Muscle of leg (tissue), 11 donors: ENCODE data around the gene S100A12. TPM values are rescaled to one million over a fixed set of nuclear protein-coding genes. Genes with fewer than 3 reads are reported as not detected.

Experiments used
- DNase-seq: peaks from one replicate; pipeline ENCODE4 v3.0.0; 2013
- H3K27ac ChIP-seq: one replicate; pipeline ENCODE4 v1.5.1; 2013; ENCODE audit warnings: mild to moderate bottlenecking, low read length, control low read depth
- H3K27me3 ChIP-seq: one replicate; pipeline ENCODE4 v1.6.1; 2013; ENCODE audit warnings: low read length; ENCODE audit not compliant: control insufficient read depth, insufficient read depth
- H3K36me3 ChIP-seq: one replicate; pipeline ENCODE4 v1.6.1; 2013; ENCODE audit warnings: low read length; ENCODE audit not compliant: control insufficient read depth, insufficient read depth
- H3K4me1 ChIP-seq: one replicate; pipeline ENCODE4 v1.6.1; 2013; ENCODE audit warnings: low read length; ENCODE audit not compliant: control insufficient read depth, insufficient read depth
- H3K4me3 ChIP-seq: one replicate; pipeline ENCODE4 v1.5.1; 2013; ENCODE audit warnings: low read length, control low read depth
- H3K9me3 ChIP-seq: replicated peaks from 2 replicates; pipeline ENCODE4 v1.6.1; 2013; ENCODE audit warnings: low read depth, low read length; ENCODE audit not compliant: control insufficient read depth
- WGBS: methylation state at CpG from one replicate; pipeline ENCODE4 v1.1.5; 2013; ENCODE audit warnings: missing lambda C conversion rate; ENCODE audit not compliant: insufficient coverage; 5-methylcytosine and 5-hydroxymethylcytosine counted together
- polyA plus RNA-seq, 8 donors: library from polyadenylated mRNA; unstranded; fragments of 120-200 nt; gene quantifications; one replicate each; pipeline versions ENCODE4 v1.2.1 to v1.2.3, GENCODE V29; 2013; ENCODE audit warnings: inconsistent platforms in 1 of 8, low replicate concordance in 1 of 8; ENCODE audit not compliant: insufficient read length in 8 of 8, insufficient read depth in 1 of 8
- total RNA-seq: library from RNA; stranded (reverse); fragments of 120-200 nt; gene quantifications from one replicate; pipeline ENCODE4 v1.2.4, GENCODE V29; 2013

S100A12 gene
- total and polyA plus RNA-seq, 9 donors: 1.4 to 4.6 (median 2.7) TPM

GRCh38 chr1:153361480-153362109 lies 13.8 kb downstream of the S100A12 start:
- Histone ChIP-seq H3K27ac (no peak overlapping the region), H3K36me3 (no peaks in the 10 kb centered on the region), H3K9me3 (no peaks in the 10 kb centered on the region), H3K4me1 (no peaks in the 10 kb centered on the region), H3K4me3 (no peak overlapping the region), H3K27me3 (peaks cover 4% of the 10 kb centered on the region)
- WGBS: 78% methylated on average over 2 of the region's 4 CpGs
- DNase-seq: no peak

- no peak overlapping the region for H3K4me3 ChIP-seq
- DNase-seq: no peak
- H3K27ac ChIP-seq: no peak overlapping the region
- H3K4me1 ChIP-seq: no peaks in the 10 kb centered on the region
- 90% methylated on average over 8 of the region's 11 CpGs for WGBS
- peaks cover 4% of the 10 kb centered on the region for H3K27me3 ChIP-seq
- H3K9me3 ChIP-seq: no peaks in the 10 kb centered on the region
- no peaks in the 10 kb centered on the region for H3K36me3 ChIP-seq
Measured at GRCh38 chr1:153360592-153361479, 14.6 kb downstream of the S100A12 start.

GRCh38 chr1:153360190-153360589 lies 15.2 kb downstream of the S100A12 start:
- no peak overlapping the region for H3K4me3 ChIP-seq
- no peaks in the 10 kb centered on the region for H3K4me1 ChIP-seq
- peak; percentile 24 for DNase-seq
- WGBS: no CpG with 5 or more reads among the region's 2 CpGs
- no peaks in the 10 kb centered on the region for H3K9me3 ChIP-seq
- no peak overlapping the region for H3K27ac ChIP-seq
- H3K27me3 ChIP-seq: peaks cover 4% of the 10 kb centered on the region
- no peaks in the 10 kb centered on the region for H3K36me3 ChIP-seq

DNA sequence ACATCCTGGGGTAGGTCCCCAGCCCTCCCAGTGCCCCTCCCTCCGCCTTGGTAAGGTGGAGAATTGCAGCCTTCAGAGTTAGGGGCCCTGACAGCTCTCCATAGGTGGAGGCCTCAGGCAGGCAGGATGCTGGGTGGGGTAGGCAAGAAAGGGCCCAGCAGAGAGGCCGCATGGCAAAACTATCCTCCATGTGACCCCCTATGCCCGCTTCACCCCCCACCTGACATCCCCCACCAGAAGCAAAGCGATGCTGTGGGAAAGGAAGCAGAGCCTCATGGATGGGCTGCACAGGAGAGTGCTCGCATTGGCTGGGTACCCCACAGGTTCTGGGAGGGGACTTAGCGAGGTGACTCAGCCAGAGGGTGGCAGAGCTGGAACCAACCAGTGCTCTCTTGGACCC lies 16.2 kb downstream of the S100A12 start:
- H3K4me3 ChIP-seq: no peak overlapping the region
- no peak for DNase-seq
- H3K4me1 ChIP-seq: no peaks in the 10 kb centered on the region
- WGBS: 94% methylated on average over 3 of the region's 6 CpGs
- H3K27me3 ChIP-seq: peaks cover 2% of the 10 kb centered on the region
- no peaks in the 10 kb centered on the region for H3K9me3 ChIP-seq
- H3K36me3 ChIP-seq: no peaks in the 10 kb centered on the region
- no peak overlapping the region for H3K27ac ChIP-seq

- H3K4me1 ChIP-seq: no peaks in the 10 kb centered on the region
- no peaks in the 10 kb centered on the region for H3K9me3 ChIP-seq
- whole genome bisulfite sequencing: 78% methylated on average over 3 of the region's 3 CpGs
- peaks cover 2% of the 10 kb centered on the region for H3K27me3 ChIP-seq
- no peak for DNase-seq
- peak overlapping the region; percentile 29 for H3K27ac ChIP-seq
- no peak overlapping the region for H3K4me3 ChIP-seq
- H3K36me3 ChIP-seq: no peaks in the 10 kb centered on the region
Measured at GRCh38 chr1:153358691-153358975, 16.8 kb downstream of the S100A12 start.

DNA sequence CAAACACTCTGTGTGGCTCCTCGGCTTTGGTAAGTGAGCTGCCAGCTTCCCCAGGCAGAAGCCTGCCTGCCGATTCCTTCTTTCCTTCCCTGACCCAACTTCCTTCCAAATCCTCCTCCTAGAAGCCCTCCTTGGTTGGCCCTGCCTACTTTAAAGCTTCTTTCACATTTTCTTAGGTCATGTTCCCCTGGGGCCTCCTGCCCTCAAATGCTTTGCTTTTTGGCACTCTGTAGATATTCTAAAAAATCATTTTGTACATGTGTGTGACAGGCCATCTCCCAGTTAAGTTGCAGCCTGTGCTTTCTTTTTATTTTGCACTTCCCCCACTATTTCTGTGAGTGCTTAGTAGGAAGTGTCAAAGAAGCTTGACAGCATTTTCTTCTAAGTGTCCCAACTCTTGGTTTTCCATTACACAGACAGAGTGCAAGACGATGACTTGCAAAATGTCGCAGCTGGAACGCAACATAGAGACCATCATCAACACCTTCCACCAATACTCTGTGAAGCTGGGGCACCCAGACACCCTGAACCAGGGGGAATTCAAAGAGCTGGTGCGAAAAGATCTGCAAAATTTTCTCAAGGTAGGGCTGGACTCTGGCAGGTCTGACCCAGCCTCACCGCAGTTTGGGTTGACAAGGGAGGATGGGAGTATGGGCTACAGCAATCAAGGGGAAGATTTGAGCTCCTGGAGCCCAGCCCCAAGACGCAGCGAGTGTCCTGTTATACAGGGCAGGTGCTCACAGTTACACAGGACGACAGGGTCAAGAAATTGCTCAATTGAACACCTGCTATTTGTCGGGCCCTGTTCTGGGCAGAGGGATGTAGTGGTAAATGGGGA lies 17.3 kb downstream of the S100A12 start, which contains the start of gene S100A9:
Gene S100A9, plus strand, starts transcription at position 2 of the 838 bp plus-strand sequence. Its CDS starts 430 bp downstream, at position 432.
- Histone ChIP-seq H3K9me3 (no peaks in the 10 kb centered on the region), H3K27me3 (no peaks in the 10 kb centered on the region), H3K36me3 (no peaks in the 10 kb centered on the region), H3K4me1 (no peaks in the 10 kb centered on the region), H3K27ac (peak within 1 kb of the TSS; percentile 35), H3K4me3 (no peak within 1 kb of the TSS)
- peak; percentile 58 for DNase-seq
- WGBS: 72% methylated on average over 11 of the region's 11 CpGs

DNA sequence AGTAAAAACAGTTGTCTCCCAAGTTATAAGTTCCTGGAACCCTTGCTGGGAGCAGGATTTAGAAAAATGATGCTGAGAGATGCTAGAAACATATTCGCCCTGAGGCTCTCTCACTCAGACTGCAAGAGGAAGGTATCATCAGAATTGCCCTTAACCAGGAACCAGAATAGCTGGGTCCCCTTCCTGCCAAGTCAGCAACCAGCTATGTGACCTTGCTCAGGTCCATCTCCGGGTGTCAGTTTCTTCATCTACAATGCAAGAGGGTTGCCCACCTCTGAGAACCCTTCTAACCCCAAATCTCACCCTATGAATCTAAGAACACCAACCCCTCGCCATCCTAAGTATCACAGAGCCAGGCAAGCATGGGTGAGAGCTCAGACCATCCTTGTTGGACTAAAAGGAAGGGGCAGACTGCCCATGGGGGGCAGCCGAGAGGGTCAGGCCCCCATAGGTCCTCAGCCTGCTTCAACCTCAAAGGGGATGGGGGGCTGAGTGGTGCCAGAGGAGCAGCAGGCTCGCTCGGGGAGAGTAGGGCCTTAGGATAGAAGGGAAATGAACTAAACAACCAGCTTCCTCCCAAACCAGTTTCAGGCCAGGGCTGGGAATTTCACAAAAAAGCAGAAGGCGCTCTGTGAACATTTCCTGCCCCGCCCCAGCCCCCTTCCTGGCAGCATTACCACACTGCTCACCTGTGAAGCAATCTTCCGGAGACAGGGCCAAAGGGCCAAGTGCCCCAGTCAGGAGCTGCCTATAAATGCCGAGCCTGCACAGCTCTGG lies 18.2 kb downstream of the S100A12 start:
- no peaks in the 10 kb centered on the region for H3K27me3 ChIP-seq
- no peaks in the 10 kb centered on the region for H3K9me3 ChIP-seq
- no peaks in the 10 kb centered on the region for H3K4me1 ChIP-seq
- DNase-seq: peak; percentile 50
- no peak overlapping the region for H3K4me3 ChIP-seq
- peak overlapping the region; percentile 35 for H3K27ac ChIP-seq
- no peaks in the 10 kb centered on the region for H3K36me3 ChIP-seq
- WGBS: 58% methylated on average over 7 of the region's 10 CpGs

- Histone ChIP-seq H3K27ac (no peak overlapping the region), H3K4me1 (no peaks in the 10 kb centered on the region), H3K9me3 (no peaks in the 10 kb centered on the region), H3K4me3 (no peak overlapping the region), H3K27me3 (no peaks in the 10 kb centered on the region), H3K36me3 (no peaks in the 10 kb centered on the region)
- DNase-seq: no peak
- 72% methylated on average over 7 of the region's 8 CpGs for WGBS
Measured at GRCh38 chr1:153356392-153357075, 18.9 kb downstream of the S100A12 start.

GRCh38 chr1:153355445-153356071 lies 19.9 kb downstream of the S100A12 start:
- peak; percentile 25 for DNase-seq
- Histone ChIP-seq H3K36me3 (no peaks in the 10 kb centered on the region), H3K4me3 (no peak overlapping the region), H3K27ac (no peak overlapping the region), H3K27me3 (no peaks in the 10 kb centered on the region), H3K4me1 (no peaks in the 10 kb centered on the region), H3K9me3 (no peaks in the 10 kb centered on the region)
- WGBS: 36% methylated on average over 4 of the region's 10 CpGs
